HG03354 (cell line): ENCODE data around the gene ZNF414.

Source experiments
- ATAC-seq: cut with Tn5 transposase; IDR thresholded peaks from one replicate; pipeline ENCODE4 v1.9.1; 2021; ENCODE audit warnings: mild to moderate bottlenecking; ENCODE audit not compliant: unreplicated experiment, poor library complexity, severe bottlenecking

Gene ZNF414

DNA sequence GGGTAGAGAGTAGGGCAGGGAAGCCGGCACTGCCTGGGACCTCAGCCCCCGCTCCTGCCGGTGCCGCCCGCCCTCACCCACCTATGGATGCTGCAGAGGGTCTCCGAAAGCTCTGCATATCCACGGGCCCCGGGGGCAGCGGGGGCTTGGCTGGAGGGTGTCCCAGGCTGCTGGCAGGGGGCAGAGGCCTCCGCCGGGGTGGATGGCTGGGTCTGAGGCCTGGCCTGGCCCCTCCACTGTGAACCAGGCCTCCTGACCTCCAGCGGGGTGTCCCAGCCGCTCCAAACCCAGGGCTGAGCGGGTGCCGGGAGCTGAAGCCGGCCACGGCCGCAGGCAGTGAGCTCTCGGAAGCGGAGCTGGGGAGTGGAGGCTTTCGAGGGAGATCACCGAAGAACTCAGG, 15.7 kb downstream of the ZNF414 start:
- ATAC-seq, result no peak

DNA sequence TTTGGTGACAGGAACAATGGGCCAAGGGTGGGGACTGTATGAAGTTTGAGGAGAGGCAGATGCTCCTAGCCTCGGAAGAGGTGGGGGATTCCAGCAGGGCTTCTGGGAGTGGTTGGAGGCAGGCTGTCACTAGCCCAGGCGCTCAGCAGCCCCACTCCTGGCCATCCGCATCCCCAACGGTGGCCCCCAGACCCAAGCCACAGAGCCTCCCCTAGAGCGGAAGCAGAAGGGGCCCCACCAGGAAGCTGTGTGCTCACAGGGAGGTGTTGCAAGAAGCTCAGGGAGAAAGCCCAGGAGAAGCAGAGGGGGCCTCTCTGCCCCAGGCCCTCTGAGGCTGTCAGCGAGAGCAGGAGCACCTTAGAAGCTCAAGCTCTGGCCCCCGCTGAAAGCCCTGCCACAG, 19.8 kb downstream of the ZNF414 start:
- ATAC-seq, result no peak

DNA sequence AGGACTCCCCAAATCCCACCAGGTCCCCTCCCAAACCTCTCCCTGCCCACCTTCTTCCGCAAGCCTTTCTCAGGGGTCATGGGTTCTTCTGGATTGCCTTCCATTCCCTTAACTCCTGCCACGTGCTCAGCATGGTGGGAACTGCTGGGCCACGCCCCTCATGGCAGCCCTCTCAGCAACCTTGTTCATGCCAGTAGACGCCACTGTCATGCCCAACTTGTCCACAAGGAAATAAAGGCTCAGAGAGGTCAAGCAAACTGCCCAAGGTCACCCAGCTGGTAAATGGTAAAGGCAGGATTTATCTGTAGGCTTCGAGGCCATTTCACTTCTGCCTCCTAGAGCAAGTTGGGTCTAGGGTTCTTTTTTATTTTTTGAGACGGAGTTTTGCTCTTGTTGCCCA, 22.4 kb downstream of the ZNF414 start:
- no peak for ATAC-seq

DNA sequence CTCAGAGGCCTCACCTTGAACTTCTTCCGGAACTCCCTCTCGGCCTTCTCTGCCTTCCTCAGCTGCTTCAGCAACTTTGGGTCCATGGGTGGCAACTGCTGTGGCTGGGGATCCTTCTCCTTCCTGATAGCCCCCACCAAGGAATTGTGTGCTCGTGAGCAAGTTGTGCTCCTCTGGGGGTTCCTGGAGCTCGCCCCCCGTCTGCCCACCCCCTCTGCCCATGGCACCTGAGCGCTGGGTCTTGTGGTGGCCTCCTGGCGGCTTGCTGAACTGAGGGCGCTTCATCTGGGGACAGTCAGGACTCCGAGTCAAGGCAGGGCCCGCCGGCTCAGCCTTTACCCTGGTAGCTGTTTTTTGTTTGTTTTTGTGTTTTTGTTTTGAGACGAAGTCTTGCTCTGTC, 23.1 kb downstream of the ZNF414 start:
- ATAC-seq, result no peak

DNA sequence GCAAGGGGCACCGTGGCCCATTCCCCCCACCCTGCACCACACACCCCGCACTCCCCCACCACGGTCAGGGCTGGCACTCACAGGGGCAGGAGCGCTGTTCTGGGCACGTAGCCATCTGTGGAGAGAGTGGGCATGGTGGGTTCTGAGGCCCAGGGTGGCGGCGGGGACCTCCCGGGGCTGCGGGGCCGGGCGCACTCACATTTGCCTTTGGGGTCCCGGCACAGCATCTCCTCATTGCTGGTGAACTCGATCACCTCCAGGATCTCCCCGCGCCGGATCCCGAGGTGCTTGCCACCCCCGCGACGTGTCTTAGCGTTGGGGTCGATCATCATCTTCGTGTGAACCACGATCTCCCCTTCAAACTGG, 23.6 kb downstream of the ZNF414 start:
- ATAC-seq, result no peak

DNA sequence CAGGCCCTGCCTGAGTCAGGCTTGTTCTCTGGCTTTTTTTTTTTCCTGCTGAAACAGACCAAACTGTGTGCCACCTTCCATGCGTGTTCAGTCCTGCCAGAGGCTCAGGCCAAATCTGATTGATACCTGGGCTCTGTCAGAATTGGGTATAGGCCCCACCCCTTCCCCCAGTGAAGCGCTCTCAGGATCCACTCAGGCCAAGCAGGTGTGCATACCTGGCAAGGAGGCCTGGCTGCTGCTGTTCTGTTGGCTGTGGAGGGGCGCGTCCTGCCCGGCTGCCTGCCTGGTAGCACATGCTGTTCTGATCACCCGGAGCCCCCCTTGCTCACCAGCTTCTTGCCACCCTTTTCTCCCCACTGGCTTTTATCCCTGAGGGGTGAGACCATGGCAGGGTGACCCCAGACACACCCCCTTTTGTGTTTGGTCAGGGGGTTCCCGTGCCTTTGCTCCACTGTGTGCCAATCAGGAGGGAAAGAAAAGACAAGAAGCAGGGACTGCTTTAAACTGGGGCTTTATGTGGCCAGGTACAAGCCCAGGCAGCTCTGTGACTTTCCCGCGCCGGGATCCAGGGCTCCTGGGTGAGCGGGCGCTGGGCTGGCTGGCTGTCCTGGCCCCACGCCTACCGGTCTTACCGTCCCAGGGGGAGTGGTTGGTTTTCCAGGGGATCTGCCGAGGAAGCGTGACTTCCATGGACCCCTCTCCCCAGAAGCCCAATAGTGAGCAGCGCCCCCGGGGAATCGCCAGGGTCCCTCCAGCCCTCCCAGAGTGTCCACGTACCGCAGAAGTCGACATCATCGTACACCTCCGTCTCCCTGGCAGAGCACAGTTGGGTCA, 24.2 kb downstream of the ZNF414 start:
- no peak for ATAC-seq

DNA sequence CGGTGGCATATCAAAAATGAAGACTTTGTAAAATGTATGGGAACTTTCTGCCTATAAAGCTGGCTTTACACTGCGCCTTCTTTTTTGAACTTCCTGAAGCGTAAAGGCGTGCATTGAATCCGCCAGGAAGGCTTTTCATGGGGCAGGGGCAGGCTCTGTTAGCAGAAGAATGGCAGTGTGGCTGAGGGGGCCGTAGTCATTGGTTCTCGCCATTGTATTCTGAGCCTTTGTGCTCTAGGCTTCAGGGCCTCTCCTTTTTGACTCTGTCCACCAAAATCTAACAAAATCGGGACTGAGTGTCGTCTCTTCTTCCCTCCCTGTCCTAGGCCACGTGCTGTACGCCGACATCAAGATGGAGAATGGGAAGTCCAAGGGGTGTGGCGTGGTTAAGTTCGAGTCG, 25.6 kb downstream of the ZNF414 start:
- ATAC-seq, result no peak

DNA sequence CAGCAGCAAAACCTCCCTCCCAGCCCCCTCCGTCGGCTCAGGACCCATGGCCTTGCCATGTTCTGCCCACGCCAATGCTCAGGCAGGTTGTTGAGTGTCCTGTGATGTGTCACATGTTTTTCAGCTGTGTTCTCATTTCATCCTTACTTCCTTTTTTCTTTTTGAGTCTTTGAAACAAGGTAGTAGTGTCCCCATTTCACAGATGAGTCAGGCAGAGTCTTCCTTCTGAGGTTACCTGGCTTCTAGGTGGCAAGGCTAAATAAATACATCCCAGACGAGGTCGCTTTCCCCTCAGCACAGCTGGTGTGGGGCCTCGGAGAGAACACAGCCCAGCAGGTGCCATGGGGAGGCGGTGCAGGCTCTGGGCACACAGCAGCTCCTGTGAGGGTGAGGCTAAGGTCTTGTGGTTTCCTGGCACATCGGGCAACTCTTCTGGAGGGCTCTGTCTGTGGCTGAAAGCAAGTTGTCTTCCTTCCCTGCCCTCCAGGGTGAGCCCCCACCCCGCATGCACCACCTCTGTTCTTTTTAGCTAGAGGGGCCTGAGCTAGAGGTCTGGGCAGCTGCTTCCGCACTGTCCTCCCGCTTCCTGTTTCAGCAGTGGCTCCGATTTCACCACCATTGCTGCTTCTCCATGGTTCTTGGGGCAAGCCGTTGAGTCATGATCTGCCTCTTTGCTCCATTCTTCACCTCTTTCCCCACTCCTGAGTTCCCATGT, 26.7 kb downstream of the ZNF414 start:
- ATAC-seq, result peak; percentile 49

DNA sequence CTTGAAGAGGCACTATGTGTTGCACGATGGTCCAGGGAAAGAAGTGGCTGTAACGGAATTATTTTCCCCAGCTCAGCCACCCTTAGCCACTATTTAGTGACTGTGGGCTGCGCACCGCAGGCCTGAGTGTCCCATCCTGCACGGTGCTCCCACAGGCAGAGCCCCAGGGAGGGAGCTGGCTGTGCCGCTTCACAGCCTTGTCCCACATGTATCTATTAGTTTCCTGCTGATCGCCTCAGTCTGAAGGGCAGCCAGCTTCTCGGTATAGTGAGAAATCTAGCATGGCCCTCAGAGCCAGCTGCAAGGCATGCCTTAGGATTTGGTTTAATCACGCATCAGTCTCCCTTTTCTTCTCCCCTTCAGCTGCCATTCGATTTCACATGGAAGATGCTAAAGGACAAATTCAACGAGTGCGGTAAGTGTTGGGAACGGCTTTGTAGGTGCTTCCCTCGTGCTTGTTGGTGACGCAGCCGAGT, 27.3 kb downstream of the ZNF414 start:
- no peak for ATAC-seq

DNA sequence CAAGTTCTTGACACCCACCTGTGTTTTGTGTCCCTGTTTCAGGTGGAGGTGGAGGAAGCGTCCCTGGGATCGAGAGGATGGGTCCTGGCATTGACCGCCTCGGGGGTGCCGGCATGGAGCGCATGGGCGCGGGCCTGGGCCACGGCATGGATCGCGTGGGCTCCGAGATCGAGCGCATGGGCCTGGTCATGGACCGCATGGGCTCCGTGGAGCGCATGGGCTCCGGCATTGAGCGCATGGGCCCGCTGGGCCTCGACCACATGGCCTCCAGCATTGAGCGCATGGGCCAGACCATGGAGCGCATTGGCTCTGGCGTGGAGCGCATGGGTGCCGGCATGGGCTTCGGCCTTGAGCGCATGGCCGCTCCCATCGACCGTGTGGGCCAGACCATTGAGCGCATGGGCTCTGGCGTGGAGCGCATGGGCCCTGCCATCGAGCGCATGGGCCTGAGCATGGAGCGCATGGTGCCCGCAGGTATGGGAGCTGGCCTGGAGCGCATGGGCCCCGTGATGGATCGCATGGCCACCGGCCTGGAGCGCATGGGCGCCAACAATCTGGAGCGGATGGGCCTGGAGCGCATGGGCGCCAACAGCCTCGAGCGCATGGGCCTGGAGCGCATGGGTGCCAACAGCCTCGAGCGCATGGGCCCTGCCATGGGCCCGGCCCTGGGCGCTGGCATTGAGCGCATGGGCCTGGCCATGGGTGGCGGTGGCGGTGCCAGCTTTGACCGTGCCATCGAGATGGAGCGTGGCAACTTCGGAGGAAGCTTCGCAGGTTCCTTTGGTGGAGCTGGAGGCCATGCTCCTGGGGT, 28.2 kb downstream of the ZNF414 start:
- no peak for ATAC-seq

DNA sequence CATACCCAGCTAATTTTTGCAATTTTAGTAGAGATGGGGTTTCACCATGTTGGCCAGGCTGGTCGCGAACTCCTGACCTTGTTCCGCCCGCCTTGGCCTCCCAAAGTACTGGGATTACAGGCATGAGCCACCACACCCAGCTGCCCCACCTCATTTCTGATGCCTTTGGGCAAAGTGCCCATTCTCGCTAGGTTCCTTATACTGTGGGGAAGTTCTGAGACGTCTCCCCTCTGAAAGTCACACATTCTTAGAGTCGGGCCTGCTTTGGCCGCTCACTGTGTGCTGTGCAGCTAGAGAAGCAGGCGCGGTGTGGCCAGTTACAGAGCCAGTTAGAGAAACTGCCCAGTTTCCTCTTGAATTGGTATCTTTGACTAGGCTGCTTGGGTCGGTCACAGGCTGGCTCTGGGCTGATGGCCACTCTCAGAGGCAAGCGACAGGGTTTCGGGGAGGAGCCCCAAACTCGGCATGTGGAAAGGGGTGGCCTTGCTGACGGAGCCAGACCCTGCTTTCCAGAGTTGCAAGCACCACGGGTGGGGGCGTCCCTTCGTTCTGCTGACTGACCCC, 29.6 kb downstream of the ZNF414 start:
- no peak for ATAC-seq

DNA sequence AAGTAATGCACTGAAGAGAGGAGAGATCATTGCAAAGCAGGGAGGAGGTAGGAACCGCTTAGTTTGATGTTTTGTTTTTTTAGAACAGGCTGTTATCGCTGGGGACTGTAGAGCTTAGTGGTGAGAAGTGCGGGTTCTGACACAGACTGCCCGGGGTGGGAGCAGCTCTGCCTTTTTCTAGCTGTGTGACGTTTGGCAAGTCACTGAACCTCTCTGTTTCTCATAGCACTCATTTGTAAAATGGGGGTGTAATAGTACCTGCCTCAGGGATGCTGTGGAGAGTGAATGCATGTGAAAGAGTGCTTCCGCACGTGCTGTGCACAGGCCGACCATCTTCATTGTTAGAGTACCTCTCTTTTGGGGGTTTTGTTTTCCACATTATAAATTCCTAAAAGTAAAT, 30.8 kb downstream of the ZNF414 start:
- no peak for ATAC-seq

DNA sequence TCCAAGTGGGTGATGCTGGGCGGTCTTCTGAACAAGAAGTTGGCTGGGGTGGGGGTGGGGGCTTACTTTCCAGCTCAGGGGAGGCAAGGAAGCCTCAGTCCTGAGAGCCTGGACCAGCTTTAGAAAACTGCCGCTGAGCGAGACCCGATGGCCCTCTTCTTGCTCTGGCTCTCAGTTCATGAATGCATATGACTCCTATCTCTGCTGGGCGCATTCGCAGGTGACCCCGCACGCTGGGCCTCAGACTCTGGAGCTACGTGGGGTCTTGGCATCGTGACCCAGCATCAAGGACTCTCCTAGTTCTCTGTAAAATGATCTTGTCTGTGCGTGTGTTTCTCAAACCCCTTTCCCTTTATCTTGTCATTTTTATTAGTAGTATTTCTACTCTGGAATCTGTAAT, 31.3 kb downstream of the ZNF414 start:
- ATAC-seq, result no peak

DNA sequence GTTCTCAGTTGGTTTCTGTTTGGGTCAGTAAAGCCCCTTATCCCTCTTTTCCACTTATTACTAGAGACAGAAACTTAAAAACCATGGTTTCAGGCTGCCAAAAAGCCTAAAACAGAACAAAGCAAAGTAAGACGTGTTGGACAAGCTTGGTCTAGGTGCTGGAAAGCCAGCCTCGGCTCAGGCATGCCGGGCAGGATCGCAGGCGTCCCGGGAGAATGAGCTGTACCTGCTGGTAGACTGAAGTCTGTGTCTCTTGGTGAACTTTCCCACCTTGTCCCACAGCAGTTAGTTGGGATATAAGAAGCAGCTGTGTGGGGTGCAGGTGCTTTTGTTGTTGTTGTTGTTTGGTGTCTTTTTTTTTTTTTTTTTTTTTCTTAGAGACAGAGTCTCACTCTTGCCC, 32.4 kb downstream of the ZNF414 start:
- no peak for ATAC-seq

DNA sequence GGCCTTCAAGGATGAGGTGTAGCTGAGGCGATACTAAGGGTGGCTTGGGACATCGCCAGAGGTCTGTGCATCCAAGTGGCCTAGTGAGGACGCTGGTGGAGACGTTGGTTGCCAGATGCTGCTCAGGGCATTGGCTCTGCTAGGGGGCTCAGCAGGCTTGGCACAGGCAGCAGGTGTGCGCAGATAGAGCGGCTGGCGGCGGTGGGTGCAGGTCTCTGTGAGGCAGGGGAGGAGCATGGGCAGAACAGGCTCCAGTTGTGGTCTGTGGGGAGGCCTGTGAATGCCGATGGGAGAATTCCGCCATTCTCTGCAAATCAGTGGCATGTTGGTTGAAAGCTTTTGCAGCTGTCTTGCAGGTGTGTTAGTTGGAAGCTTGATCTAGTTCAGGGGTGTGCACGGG, 32.8 kb downstream of the ZNF414 start:
- ATAC-seq, result no peak

DNA sequence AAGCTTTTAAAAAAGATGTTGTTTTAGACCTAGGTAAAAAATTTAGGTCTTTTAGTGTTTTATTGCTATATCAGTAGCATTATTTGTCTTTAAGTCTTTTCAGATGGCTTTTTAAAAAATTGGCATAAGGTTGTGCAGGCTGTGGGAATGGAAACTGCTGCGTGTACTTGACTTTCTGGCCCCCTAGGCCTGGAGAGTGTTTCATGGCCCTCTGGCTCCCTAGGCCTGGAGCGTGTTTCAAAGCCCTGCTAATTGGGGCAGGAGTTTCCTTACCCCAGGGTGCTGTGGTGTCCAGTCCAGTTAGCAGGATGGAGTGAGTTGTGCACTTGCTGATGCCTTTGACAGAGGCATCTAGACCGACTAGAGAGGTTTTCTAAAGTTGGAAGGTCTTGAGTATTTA, 35.4 kb downstream of the ZNF414 start:
- ATAC-seq, result no peak

DNA sequence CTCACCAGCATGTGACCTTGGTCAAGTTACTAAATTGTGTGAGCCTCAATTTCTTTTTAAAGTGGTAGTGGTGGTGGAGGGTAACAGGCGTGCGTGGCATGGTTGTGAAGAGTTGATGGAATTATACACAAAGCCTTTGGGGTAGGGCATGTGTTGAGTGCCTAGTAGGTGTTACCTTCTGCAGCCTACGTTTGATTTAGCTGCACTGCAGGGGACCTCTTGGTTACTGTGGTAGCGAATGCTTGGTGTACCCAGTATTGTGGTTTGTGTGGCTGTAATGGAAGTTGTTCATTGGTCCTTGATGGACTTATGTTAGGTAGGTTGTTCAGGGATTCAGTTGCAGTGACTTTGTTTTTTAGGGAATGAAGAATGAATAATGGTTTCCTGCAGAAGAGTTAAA, 36.1 kb downstream of the ZNF414 start:
- ATAC-seq, result no peak

DNA sequence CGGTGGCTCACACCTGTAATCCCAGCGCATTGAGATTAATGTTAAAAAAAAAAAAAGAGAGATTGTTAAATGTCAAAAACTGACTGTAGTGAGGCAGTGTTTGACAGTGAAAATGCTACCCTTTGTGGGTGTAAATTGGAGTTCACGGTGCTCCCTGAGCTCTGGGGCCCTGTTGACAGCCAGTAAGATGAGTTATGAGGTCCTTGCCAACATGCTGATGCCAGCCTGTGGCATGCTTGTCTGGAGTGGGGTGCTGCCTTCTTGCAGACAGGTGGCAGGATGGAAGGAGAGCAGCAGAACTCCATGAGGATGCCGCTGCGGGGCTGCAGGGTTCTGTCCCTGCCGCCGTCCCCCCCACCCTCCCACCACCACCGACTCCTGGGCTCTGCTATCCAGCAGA, 37.4 kb downstream of the ZNF414 start:
- no peak for ATAC-seq

DNA sequence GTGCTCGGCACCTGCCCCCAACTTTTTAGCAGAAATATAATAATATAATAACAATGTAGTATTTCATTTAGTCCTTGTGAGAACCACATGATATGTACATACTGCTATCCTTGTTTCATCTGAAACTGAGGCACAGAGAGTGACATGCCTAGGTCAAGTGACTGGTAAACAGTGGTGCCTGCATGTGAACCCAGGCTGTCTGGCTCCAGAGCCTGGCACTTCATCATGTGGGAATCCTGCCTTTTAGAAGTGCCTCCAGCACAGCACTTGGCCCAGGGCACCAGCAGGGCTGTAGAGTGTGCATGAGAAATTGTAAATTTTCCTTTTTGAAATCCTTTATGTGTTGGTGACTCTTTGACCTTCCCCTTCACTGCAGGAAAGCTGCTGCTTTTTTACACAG, 39.0 kb downstream of the ZNF414 start:
- no peak for ATAC-seq
